A673 (cell line): ENCODE measurements around the gene VWC2. TPM values are rescaled to one million over a fixed set of nuclear protein-coding genes. Genes with fewer than 3 reads are reported as not detected.
A peak's percentile ranks its signal among the peaks of the same experiment; 100 is the strongest.
"Not testable (repeated sequence)": the region's sequence is repeated elsewhere in the genome, so short reads cannot be mapped to it uniquely, and the experiment has no call there.

Experiments
- BruUV-seq: library from RNA; stranded (reverse); fragments of 400-500 nt; replicated peaks from 2 replicates; lab custom pipeline; 2021; lab: Mats Ljungman, UMichigan
- CTCF ChIA-PET: fragments of 300-600 bp; sonication (Branson Sonifier 250); formaldehyde crosslinking; loops from one replicate; lab custom pipeline; 2022; ENCODE audit warnings: antibody characterized with exemption; lab: Charles Lee
- POLR2A ChIA-PET: fragments of 300-600 bp; sonication (Branson Sonifier 250); formaldehyde crosslinking; loops from one replicate; lab custom pipeline; 2022; ENCODE audit warnings: antibody characterized with exemption; ENCODE audit not compliant: low non-redundant PET; lab: Charles Lee
- DNase-seq: peaks from one replicate; pipeline ENCODE4 v3.0.0-alpha.2; 2015; ENCODE audit warnings: low spot score
- H3K27ac ChIP-seq: fragments of 200-600 bp; sonication (generic); 2 replicates; pipeline ENCODE4 v1.5.1; 2016; ENCODE audit warnings: mixed run types, low read depth, mild to moderate bottlenecking, mixed read lengths, antibody characterized with exemption, low read length; ENCODE audit not compliant: poor library complexity, severe bottlenecking
- H3K27me3 ChIP-seq: fragments of 200-600 bp; sonication (generic); replicated peaks from 2 replicates; pipeline ENCODE4 v1.6.1; 2017; ENCODE audit warnings: mixed run types, low read depth, mild to moderate bottlenecking, mixed read lengths, antibody characterized with exemption, low read length; ENCODE audit not compliant: insufficient read depth, poor library complexity
- H3K36me3 ChIP-seq: fragments of 200-600 bp; sonication (generic); 2 replicates; pipeline ENCODE4 v1.6.1; 2016; ENCODE audit warnings: mixed run types, mild to moderate bottlenecking, mixed read lengths, antibody characterized with exemption, low read length; ENCODE audit not compliant: insufficient read depth, poor library complexity, severe bottlenecking
- H3K4me1 ChIP-seq: fragments of 200-600 bp; sonication (generic); 2 replicates; pipeline ENCODE4 v1.6.1; 2017; ENCODE audit warnings: mixed run types, mild to moderate bottlenecking, mixed read lengths, antibody characterized with exemption, low read length; ENCODE audit not compliant: insufficient read depth, poor library complexity, severe bottlenecking
- H3K4me3 ChIP-seq: fragments of 200-600 bp; sonication (generic); 2 replicates; pipeline ENCODE4 v1.5.1; 2016; ENCODE audit warnings: low read depth, mixed run types, mild to moderate bottlenecking, mixed read lengths, low read length; ENCODE audit not compliant: poor library complexity, severe bottlenecking
- H3K9me3 ChIP-seq: fragments of 200-600 bp; sonication (generic); 2 replicates; pipeline ENCODE4 v1.6.1; 2016; ENCODE audit warnings: mixed run types, low read depth, mild to moderate bottlenecking, mixed read lengths, antibody characterized with exemption, low read length; ENCODE audit not compliant: poor library complexity, severe bottlenecking
- CTCF ChIP-seq: fragments of 300-800, 200-600 bp; sonication (generic); conservative IDR thresholded peaks from 2 replicates; pipeline ENCODE4 v1.5.1; 2017; ENCODE audit warnings: low read depth, mild to moderate bottlenecking, antibody characterized with exemption, low read length, moderate library complexity, mixed read lengths
- EZH2 ChIP-seq: fragments of 200-600 bp; sonication (generic); IDR thresholded peaks from 2 replicates; pipeline ENCODE4 v1.6.1; 2017; ENCODE audit warnings: borderline replicate concordance, low read depth, mild to moderate bottlenecking, mixed read lengths, antibody characterized with exemption, low read length; ENCODE audit not compliant: poor library complexity, severe bottlenecking
- intact Hi-C: fragments of 100-400 bp; cut with micrococcal nuclease; formaldehyde crosslinking; loops from one replicate; pipeline ENCODE4 v1.10.0; 2022; ENCODE audit not compliant: unreplicated experiment
- total RNA-seq: library from RNA; stranded (reverse); gene quantifications from 2 replicates; pipeline ENCODE4 v1.2.3, GENCODE V29; 2021

Gene VWC2
- total RNA-seq, 1 experiment from 2014 or later = not detected

GRCh38 chr7:49848211-49848841 is 74.9 kb downstream of the VWC2 start:
- Histone ChIP-seq H3K4me3 (no peak overlapping the region), H3K27me3 (no peaks in the 10 kb centered on the region), H3K4me1 (no peaks in the 10 kb centered on the region), H3K9me3 (no peaks in the 10 kb centered on the region), H3K27ac (no peak overlapping the region), H3K36me3 (no peaks in the 10 kb centered on the region)
- POLR2A ChIA-PET = no interaction called here
- TF ChIP-seq CTCF (no peak), EZH2 (no peak)
- intact Hi-C loops = no loop called here
- CTCF ChIA-PET = no interaction called here
- no TSS peak for BruUV-seq
- no peak for DNase-seq

GRCh38 chr7:49850921-49851613 is 77.6 kb downstream of the VWC2 start:
- Histone ChIP-seq H3K4me3 (no peak overlapping the region), H3K27me3 (no peaks in the 10 kb centered on the region), H3K27ac (no peak overlapping the region), H3K36me3 (no peaks in the 10 kb centered on the region), H3K9me3 (no peaks in the 10 kb centered on the region), H3K4me1 (no peaks in the 10 kb centered on the region)
- ChIA-PET POLR2A (no interaction called here), CTCF (no interaction called here)
- intact Hi-C loops = loop anchor here (5.0 to 10.0 kb wide), 2 partner anchors 1556 to 1904 kb away; partner anchors contain the start of gene PKD1L1
- TF ChIP-seq EZH2 = no peak
- no TSS peak for BruUV-seq
- peak; percentile 0 for DNase-seq

GRCh38 chr7:49851614-49851934 is 78.1 kb downstream of the VWC2 start:
- H3K27ac ChIP-seq, H3K36me3 ChIP-seq, BruUV-seq, H3K9me3 ChIP-seq, CTCF ChIA-PET, DNase-seq, H3K4me1 ChIP-seq, H3K4me3 ChIP-seq, H3K27me3 ChIP-seq, POLR2A ChIA-PET: not testable (repeated sequence)
- intact Hi-C loops = loop anchor here (5.0 to 10.0 kb wide), 2 partner anchors 1557 to 1904 kb away; partner anchors contain the start of gene PKD1L1

GRCh38 chr7:49852619-49853462 is 79.4 kb downstream of the VWC2 start:
- CTCF ChIA-PET = no interaction called here
- no peak for TF ChIP-seq EZH2
- TF ChIP-seq CTCF = peak; percentile 59
- Histone ChIP-seq H3K9me3 (no peaks in the 10 kb centered on the region), H3K36me3 (no peaks in the 10 kb centered on the region), H3K4me1 (no peaks in the 10 kb centered on the region), H3K27ac (no peak overlapping the region), H3K27me3 (no peaks in the 10 kb centered on the region), H3K4me3 (no peak overlapping the region)
- POLR2A ChIA-PET = no interaction called here
- BruUV-seq = no TSS peak
- DNase-seq = peak; percentile 44
- intact Hi-C loops = loop anchor here (5.0 to 10.0 kb wide), 2 partner anchors 1558 to 1906 kb away; partner anchors contain the start of gene PKD1L1
